DMS79 treated with DMSO at 0.1 percent for 48 hours (cell line): ENCODE data around the gene CDH4.

Experiments used
- DNase-seq: peaks from one replicate; lab custom pipeline; 2025; lab: John Stamatoyannopoulos, UW

CDH4 gene

GRCh38 chr20:61671559-61671958 is 419.5 kb downstream of the CDH4 start:
- DNase-seq, result no peak

DNA sequence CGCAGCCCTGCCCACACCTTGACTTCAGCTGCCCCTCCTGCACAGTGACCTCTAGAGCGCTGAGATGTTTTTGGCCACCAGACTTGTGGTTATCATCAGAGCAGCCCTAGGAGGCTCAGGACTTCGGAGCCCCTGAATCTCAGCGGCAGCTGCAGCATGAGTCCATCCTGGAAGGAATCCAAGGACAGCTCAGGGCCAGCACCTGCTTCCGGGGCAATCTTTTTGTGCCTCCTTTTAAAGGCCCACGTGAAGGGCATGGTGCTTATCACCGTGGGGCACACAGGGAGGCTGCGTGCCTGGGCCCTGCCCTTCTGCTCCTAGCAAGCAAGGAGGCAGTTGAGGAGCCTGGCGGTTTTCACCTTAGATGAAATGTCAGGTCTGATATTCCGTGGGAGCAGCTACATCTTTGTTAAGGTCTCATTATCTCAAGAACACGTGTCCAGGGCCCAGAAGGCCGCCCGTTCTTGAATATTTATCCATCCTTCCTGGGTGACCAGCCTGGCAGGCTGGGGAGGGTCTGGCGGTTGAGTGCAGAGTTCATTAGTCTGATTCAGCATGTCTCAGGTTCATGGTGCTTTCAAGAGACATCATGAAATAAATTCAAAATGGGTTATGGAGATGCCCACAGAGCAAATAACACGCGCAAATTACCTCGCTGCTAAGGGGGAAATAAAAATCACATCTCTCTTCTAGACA is 421.2 kb downstream of the CDH4 start:
- DNase-seq, result peak; percentile 27

GRCh38 chr20:61674121-61674520 is 422.1 kb downstream of the CDH4 start:
- DNase-seq, result no peak

- DNase-seq, result no peak
Observed at GRCh38 chr20:61674688-61675087, 422.6 kb downstream of the CDH4 start.

DNA sequence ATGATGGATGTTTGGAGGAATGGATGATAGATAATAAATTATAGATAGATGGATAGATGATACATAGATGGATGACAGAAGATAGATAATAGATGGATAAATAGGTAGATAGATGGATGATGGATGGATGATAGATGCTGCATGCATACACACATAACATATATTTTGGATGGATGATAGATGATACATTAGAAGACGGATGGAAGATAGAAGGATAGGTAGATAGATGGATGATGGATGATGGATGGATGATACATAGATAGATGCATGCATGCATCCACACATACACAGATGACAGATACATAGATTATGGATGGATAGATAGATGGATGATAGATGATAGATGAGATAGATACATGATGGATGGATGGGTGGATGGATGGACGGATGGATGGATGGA is 425.9 kb downstream of the CDH4 start:
- DNase-seq, result no peak

DNA sequence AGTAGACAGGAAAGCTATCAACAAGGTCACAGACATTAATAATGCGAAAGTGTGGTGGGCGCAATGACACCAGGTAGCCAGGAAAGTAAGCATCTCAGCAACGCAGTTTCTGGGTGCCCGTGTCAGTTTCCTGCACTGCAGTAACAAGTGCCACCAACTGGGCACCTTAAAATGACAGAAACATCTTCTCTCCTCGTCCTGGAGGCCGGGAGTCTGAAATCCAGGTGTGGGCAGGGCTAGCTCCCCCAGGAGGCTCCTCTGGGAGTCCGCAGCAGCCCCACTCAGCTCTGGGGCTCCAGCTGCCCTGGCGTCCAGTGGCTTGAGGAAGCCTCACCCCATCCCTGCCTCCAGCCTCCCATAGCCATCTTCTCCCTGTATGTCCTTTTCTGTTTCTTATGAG is 426.4 kb downstream of the CDH4 start:
- no peak for DNase-seq

- DNase-seq, result no peak
Observed at GRCh38 chr20:61679473-61679872, 427.4 kb downstream of the CDH4 start.

GRCh38 chr20:61680096-61680495 is 428.0 kb downstream of the CDH4 start:
- DNase-seq, result no peak

GRCh38 chr20:61682114-61682995 is 430.3 kb downstream of the CDH4 start:
- DNase-seq, result no peak

GRCh38 chr20:61682996-61683681 is 431.1 kb downstream of the CDH4 start:
- DNase-seq, result no peak

GRCh38 chr20:61683721-61684120 is 431.7 kb downstream of the CDH4 start:
- peak; percentile 72 for DNase-seq

- no peak for DNase-seq
Observed at GRCh38 chr20:61684136-61684535, 432.1 kb downstream of the CDH4 start.

DNA sequence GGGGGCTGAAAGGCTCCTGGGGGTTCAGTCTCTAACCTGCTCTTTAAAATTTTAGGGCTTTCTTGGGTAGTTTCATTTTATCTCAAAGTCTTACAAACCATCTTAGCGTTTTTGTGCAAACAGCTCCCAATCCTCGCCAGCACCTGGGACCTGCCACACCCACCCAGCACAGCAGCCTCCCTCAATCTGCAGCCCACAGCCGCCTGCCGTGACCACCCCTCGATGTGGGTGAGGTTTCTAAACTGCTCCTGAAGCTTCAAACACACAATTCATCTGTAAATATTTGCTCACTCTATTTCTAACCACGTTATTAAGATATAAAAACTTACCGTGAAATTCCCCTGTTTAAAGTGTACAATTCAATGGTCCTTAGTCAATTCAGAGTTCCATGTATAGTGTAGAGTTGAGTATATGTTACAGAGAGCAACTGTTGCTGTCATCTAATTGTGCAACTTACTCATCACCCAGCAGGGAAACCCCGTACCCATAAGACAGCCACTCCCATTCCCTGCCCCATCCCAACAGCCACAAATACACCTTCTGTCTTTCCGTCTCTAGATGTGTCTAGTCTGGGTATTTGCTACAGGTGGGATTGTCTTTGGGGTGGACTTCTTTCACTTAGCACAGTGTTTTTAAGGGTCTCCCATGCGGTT is 432.6 kb downstream of the CDH4 start:
- DNase-seq, result no peak

GRCh38 chr20:61685462-61685861 is 433.4 kb downstream of the CDH4 start:
- no peak for DNase-seq

DNA sequence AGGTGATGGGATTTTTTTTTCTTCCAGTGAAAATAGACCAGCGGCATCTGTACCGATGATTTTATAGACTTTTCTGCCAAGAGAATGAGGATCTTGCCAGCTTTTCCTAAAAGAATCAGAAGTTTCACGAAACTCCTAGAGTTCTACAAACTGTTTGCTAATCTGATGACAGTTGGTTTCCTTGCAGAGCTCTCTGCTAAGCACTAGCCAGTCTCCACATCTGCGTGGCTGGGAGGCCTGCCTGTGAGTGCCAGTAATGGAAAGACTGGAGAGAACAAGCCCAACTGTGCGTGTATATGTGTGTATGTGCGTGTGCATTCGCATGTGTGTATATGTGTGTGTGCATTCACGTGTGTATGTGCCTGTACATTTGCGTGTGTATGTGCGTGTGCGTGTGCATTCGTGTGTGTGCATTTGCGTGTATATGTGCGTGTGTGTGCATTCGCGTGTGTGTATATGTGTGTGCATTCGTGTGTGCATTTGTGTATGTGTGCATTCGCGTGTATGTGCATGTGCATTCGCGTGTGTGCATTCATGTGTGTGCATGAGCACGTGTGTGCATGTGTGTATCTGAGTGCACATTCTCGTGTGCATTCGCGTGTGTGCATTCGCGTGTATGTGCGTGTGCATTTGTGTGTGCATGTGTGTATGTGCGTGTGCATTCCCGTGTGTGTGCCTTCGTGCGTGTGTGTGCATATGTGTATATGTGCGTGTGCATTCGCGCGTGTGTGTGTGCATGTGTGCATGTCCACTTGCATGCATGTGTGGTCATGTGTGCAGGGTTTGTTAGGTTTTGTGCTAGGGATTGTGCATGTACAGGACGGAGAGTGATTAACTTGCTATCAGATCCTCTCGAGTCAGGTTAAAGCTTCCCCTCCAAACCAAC is 434.2 kb downstream of the CDH4 start:
- DNase-seq, result no peak

GRCh38 chr20:61688411-61688810 is 436.4 kb downstream of the CDH4 start:
- DNase-seq, result no peak

GRCh38 chr20:61690150-61690549 is 438.1 kb downstream of the CDH4 start:
- DNase-seq, result no peak

DNA sequence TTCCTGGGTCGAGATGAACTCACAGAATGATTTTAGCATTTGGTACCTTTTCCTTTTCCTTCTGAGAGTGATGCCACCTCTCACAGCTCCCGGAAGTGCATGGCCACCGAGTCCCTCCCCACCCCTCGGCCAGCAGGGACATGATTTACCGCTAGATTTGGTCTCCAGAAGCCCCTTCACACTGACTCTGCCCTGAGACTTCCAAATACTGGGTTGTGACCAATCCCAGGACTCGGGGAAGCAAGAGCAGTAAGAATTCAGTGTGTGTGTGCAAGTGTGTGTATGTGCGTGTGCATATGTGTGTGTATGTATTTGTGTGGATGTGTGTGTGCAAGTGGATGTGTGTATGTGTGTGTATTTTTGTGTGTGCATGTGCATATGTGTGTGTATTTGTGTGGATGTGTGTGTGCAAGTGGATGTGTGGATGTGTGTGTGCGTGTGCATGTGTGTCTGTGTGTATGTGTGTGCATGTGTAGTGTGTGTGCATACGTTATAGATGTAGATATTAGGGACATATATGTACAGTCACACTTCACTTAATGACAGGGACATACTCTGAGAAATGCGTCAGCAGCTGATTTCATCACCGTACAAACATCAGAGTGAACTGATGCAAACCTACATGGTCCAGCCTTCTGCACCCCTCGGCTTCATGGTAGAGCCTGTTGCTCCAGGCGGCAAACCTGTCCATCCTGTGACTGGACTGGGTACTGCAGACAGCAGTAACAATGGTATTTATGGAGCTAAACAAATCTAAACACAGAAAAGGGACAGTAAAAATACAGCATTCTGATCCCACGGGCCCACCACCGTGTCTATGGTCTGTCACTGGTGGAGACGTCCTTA is 439.2 kb downstream of the CDH4 start:
- DNase-seq, result no peak

- DNase-seq, result no peak
Observed at GRCh38 chr20:61691978-61692377, 439.9 kb downstream of the CDH4 start.

GRCh38 chr20:61692479-61692878 is 440.4 kb downstream of the CDH4 start:
- DNase-seq, result no peak
